GM21528 (cell line): Measurements from ENCODE around the gene ATOSA.

Experiments used
- ATAC-seq: cut with Tn5 transposase; IDR thresholded peaks from one replicate; pipeline ENCODE4 v1.9.1; 2021; ENCODE audit warnings: mild to moderate bottlenecking, moderate library complexity; ENCODE audit not compliant: unreplicated experiment, low FRiP score

ATOSA gene, protein sequence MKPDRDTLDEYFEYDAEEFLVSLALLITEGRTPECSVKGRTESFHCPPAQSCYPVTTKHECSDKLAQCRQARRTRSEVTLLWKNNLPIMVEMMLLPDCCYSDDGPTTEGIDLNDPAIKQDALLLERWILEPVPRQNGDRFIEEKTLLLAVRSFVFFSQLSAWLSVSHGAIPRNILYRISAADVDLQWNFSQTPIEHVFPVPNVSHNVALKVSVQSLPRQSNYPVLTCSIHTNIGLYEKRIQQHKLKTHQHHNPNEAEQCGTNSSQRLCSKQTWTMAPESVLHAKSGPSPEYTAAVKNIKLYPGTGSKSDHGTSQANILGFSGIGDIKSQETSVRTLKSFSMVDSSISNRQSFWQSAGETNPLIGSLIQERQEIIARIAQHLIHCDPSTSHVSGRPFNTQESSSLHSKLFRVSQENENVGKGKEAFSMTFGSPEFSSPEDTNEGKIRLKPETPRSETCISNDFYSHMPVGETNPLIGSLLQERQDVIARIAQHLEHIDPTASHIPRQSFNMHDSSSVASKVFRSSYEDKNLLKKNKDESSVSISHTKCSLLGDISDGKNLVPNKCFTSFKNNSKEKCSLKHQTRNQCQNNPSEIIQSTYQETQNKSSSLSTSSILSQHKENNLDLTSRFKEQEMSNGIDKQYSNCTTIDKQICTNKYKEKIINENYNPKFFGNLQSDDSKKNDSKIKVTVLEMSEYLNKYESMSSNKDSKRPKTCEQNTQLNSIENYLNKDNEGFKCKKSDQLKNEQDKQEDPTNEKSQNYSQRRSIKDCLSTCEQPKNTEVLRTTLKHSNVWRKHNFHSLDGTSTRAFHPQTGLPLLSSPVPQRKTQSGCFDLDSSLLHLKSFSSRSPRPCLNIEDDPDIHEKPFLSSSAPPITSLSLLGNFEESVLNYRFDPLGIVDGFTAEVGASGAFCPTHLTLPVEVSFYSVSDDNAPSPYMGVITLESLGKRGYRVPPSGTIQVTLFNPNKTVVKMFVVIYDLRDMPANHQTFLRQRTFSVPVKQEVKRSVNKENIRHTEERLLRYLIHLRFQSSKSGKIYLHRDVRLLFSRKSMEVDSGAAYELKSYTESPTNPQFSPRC

DNA sequence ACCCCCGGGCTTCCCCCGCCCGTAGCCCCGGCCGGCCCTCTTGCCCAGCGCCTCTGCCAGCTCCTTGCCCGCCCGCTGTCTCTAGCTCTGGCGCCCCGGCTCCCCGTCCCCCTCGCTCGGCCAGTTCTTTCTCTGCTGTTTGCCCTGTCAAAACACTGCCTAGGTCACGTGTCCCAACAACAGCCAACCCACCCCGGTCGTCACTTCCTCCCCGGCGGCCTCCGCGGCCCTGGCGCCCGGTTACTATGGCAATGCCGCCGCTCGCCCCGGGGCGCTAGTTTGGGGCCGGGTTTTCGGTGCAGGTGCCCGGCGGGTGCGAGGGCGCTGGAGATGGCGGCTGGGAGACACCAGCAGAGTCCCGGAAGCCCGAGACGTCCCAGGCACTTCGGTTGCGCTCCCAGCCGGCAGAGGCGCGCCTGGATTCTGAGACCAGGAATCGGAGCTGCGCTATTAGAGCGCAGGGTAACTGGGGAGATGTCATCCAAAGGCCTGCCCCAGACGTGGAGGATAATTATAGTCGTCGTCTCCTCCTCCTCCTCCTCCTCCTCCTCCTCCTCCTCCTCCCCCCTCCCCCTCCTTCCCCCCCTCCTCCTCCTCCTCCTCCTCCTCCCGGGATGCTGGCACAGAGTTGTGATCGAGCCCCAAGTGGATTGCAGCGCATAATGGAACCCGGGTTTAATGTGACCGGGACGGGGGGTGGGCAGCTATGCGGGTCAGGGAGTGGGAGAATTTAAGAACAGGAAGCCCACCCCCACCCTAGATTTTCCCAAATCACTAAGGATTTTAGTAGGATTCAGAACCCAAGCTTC lies at the start of gene ATOSA:
Gene ATOSA (minus strand): TSS at position 157 of the 809 bp plus-strand sequence. CDS start 1,367 bp downstream, outside the sequence.
- peak; percentile 59 for ATAC-seq

DNA sequence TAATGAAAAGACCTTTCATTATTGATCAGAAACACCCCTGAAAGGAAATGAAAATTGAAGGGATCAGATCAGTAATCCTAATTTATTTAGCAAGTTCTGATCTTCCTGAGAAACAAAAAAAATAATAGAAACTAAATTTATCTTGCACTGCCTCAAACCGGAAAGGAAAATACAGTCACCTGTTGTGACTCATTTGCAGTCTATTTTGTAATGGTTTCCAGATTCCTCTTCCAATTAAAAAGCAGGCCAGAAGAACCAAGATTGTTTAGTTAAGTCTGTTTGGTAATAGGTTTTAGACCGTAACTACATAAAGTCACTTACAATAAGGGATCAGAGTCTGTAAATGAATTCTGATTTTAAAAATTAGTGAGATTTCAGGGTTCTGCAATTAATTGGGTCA lies 49.7 kb upstream of the ATOSA start:
- ATAC-seq = no peak

DNA sequence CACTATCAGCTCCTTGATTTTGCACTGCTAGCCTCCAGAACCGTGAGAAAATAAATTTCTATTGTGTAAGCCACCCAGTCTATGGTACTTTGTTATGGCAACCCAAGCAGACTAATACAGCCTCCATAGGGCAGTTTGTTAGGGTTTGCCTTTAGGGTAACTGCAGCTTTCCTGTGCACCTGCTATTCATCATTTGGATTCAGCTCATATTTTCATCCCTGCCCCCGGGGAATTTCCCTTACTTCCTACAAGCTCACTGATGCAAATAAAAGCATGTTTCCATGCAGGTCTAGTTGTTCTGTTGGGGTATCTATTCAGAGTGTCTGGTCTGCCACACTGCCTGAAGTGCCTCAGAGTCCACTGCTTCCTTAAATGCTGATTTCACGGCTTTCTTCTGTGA lies 48.6 kb upstream of the ATOSA start:
- no peak for ATAC-seq

DNA sequence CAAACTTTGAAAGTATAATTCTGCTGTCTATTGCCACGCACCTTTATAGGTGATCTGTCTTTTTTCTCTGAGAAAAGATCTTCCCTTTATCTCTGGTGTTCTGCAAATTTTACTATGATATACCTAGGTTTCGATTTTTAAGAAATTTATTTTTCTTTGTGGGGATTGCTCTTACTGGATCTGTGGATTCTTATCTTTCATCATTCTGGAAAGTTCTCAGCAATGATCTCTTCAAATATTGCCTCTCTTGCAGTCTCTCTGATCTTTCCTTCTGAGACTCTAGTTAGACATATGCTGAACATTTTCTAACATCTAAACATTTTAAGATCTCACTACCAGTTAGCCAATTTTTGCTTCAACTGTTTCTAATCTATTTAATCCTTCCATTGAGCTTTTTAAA lies 47.0 kb upstream of the ATOSA start:
- ATAC-seq = no peak

DNA sequence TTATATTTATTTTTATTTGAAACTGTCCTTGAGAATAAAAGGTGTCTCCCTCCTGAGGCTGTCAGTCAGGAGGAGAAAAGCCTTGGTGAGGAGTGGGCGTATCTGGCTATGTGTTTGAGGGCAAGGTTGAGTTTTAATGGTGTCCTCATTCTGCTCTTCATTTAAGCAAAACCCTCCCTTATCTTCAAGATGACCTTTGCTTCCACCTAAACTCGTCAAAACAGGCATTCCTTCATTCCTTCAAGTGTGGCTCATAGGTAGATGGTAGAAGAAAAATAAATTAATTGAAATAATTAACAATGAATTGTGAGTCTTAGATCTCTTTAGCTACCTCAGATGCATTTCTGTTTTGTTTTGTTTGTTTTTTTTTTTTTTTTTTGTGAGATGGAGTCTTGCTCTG lies 39.4 kb upstream of the ATOSA start:
- ATAC-seq = no peak

GRCh38 chr15:52717924-52718323 lies 38.7 kb upstream of the ATOSA start:
- ATAC-seq = no peak

DNA sequence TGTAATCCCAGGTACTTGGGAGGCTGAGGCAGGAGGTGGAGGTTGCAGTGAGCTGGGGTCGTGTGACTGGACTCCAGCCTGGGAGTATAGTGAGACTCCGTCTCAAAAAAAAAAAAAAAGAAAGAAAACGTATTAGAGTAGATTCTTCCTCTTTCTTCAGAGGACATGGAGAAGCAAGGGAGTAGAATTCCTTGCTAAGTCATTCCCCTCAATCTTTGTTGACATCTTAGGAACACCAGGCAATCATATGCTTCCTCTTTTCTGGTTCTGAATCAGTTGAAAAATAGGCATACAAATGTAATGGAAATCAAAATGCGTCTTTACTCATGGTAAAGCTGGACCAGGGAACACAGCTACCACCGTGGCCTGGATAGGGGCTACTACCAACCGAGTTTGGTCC lies 38.3 kb upstream of the ATOSA start:
- no peak for ATAC-seq

DNA sequence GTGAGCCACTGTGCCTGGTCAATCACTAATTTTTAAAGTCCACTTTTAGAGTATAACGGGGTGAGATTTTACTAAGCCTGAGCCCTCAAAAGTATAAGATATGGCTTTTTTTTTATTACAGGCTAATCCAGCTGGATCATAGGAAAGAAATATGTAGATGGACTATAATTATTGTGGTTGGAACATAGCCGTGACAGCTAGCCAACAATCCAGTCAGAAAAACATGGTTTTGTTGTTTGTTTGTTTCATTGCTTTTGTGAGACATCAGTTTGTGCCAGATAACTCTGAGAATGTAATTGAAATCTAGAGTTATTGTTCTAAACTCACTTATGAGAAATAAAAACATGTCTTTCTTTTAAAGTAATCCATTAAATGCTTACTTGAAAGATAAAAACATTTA lies 37.3 kb upstream of the ATOSA start:
- ATAC-seq = no peak

DNA sequence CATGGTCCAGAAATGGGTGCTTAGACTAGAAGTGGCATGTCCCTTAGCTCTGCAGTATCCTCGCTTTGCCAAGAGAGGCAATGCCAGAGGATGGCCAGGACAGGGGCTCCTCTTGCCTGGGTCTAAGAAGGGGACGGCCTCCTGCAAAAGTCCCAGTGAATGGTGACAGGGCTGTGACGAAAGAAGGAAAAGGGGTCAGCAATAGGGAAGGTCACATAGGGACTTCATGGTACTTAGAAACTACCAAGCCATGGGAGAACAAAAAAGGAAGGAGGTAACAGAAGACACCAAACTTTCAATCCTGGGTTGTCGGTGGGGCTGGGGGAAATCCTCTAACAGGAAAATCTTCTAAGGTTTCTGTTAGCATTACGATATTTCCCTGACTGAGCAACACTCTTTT lies 36.2 kb upstream of the ATOSA start:
- ATAC-seq = no peak

DNA sequence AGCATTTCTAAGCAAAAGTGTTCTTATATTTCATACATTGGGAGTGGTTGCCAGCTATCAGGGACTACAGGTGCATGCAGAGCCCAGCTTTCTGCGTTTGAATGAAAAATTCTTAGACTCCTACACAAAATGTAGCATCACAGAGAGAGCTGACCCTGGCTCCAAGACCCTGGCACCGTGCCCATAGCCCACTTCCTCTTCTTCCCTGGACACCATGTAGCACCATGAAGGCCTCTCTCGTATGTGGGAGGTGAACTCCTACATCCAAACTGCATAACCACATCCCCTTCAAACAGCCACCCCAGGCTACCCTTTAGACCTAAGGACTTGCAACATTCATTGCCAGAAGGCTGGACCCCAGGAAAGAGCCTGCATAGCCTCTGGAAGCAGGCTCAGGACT lies 35.8 kb upstream of the ATOSA start:
- no peak for ATAC-seq

- ATAC-seq = no peak
Measured at GRCh38 chr15:52710708-52711389, 31.7 kb upstream of the ATOSA start.

DNA sequence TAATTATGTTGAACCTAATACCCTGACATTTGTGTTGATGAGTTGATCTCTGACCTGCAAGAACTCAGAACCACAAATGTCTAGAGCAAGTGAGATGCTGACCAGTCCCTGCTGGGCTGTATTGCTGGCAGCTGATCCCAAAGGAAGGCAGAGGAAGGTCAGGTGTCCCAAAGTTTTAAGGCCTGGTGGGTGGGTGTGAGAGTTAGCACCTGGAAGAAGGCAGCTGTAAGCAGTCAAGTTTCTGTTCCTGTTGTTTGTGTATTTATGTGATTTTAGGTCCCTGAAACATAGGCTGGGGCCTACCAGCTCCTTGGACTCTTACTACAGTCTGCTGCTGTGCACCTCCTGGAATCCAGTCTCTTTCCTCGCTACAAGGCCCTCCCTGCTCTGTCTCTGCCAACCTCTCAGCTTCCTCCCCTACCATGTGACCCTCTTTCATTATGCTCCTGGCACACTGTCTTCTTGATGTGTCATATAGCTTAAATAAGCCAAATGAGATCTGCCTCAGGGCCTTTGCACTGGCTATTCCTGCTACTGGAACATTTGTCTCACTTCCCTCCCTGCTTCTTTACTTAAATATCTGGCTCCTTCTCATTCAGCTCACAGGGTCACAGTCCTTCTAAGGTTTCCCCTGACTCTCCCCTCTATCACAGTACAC lies 31.0 kb upstream of the ATOSA start:
- peak; percentile 59 for ATAC-seq

DNA sequence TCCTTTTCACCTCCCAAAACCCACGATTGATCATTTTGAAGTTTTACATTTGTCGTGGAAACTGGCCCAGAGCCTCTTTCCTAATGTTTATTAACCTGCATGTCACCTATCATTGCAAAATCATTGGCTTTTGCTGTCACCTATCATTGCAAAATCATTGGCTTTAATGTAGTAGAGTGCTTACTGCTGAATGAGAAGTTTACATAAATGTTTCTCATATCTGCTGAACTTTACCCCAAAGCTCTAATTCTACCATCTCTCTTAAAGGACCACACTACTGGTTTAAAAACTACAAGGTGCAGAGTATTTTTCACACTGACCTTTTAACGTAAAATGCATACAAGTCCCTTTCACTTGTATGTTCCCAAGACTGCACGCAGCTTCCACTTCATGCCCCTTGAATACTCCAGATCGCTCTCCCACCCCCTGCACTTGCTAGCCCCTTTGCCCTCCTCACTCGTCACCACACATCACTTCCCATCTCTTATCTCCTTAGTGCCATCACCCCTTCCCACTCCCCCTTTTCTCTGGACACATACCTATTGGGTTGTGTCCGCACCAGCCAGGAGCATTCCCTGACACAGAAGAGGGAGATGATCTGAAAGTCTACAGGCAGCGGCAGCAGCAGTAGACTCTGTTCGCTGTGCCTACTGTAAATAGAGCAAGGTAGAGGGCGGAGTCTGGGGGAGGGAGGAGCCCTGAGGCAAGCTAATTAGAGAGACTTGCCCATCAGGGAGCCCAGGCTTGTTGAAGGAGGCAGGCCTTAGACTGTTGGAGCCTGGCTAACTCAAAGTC lies 30.2 kb upstream of the ATOSA start:
- ATAC-seq = peak; percentile 88

- ATAC-seq = no peak
Measured at GRCh38 chr15:52706091-52706490, 26.9 kb upstream of the ATOSA start.

- ATAC-seq = no peak
Measured at GRCh38 chr15:52702390-52702789, 23.2 kb upstream of the ATOSA start.

GRCh38 chr15:52699457-52699856 lies 20.3 kb upstream of the ATOSA start:
- no peak for ATAC-seq

DNA sequence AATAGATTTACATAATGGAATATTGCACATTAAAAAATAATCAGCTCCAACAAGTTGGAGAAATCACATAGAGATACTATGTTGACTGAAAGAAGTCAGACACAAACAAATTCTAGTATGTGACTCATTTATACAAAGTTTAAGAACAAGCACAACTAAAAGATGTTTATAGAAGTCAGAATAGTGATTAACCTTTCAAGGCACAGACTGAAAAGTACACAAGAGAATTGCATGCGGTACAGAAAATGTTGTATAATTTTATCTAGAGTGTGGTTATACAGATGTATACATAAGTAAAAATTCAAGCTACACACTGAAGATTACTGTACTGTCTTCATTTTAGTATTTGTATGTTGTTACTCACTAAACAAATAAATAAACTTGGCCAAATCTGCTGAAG lies 19.3 kb upstream of the ATOSA start:
- no peak for ATAC-seq

- no peak for ATAC-seq
Measured at GRCh38 chr15:52697051-52697450, 17.9 kb upstream of the ATOSA start.

DNA sequence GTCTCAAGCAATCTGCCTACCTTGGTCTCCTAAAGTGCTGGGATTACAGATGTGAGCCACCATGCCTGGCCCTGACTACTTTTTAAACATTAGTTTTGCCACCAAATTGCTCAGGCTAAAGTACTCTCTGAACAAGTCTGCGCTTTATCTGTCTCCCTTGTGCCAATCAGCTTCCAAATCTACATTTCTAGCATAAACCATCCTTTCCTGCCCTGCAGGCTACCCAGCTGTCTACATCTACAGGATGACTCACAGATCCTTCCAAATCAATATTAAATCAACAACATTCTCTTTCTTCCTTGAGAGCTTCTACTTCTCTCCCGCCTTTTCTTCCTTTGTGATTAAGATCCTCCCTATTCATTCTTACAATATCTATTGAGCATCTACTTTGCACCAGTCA lies 16.0 kb upstream of the ATOSA start:
- ATAC-seq = no peak
